Right kidney (tissue), 1 donor: Measurements from ENCODE around the gene WDHD1.
"Not testable (repeated sequence)": the region's sequence is repeated elsewhere in the genome, so short reads cannot be mapped to it uniquely, and the experiment has no call there.

Source experiments
- DNase-seq: peaks from one replicate; pipeline ENCODE4 v3.0.0-alpha.2; 2016

WDHD1 gene

DNA sequence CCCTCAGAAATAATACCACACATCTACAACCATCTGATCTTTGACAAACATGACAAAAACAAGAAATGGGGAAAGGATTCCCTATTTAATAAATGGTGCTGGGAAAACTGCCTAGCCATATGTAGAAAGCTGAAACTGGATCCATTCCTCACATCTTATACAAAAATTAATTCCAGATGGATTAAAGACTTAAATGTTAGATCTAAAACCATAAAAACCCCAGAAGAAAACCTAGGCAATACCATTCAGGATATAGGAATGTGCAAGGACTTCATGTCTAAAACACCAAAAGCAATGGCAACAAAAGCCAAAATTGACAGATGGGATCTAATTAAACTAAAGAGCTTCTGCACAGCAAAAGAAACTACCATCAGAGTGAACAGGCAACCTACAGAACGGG is 74.1 kb downstream of the WDHD1 start:
- not testable (repeated sequence) for DNase-seq

DNA sequence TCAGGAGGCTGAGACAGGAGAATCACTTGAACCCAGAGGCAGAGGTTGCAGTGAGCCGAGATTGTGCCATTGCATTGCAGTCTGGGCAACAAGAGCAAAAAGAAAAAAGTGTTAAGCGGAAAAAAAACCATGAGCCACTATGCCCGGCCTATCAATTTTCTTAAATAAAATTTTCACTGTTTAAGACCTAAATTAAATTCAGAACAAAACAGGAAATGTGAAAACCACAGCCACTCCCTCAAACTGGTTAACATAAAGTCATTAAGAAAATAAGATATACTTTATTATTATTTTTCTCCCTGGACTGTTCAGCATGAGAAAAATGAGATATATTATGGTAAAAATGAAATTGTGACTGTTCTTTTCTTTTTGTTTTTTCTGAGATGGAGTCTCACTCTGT is 79.7 kb downstream of the WDHD1 start:
- no peak for DNase-seq

DNA sequence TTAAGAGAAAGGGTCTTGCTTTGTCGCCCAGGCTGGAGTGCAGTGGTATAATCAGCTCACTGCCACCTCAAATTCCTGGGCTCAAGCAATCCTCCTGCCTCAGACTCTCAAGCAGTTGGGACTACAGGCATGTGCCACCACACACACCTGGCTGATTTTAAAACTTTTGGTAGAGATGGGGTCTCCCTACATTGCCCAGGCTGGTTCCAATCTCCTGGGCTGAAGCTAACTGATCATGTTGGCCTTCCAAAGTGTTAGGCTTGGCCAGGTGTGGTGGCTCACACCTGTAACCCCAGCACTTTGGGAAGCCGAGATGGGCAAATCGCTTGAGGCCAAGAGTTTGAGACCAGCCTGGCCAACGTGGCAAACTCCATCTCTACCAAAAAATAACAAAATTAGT is 80.4 kb downstream of the WDHD1 start:
- DNase-seq: no peak

DNA sequence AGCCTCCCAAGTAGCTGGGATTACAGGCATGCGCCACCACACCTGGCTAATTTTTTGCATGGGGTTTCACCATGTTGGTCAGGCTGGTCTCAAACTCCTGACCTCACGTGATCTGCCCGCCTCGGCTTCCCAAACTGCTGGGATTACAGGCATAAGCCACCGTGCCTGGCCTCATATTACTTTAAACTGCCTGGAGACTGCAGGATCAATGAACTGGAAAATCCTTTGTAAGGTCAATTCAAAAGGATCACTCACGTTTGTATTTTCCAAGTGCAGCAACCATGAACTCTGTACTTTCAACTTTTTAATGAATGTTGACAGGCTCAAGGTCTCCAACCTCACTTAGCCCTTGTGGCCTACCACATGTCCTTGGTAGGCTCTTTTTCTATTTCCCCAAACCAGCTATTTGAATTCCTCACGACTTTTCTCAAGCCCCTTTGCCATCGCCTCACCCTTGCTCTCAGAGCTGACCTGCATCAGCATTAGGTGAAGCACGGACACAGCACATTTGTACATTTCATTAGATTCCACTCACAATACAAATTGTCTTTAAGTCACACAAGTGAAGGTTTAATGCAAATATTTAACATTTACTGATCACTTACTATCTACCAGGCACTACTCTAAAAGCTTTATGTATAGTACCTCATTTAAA is 82.0 kb downstream of the WDHD1 start:
- DNase-seq: no peak

DNA sequence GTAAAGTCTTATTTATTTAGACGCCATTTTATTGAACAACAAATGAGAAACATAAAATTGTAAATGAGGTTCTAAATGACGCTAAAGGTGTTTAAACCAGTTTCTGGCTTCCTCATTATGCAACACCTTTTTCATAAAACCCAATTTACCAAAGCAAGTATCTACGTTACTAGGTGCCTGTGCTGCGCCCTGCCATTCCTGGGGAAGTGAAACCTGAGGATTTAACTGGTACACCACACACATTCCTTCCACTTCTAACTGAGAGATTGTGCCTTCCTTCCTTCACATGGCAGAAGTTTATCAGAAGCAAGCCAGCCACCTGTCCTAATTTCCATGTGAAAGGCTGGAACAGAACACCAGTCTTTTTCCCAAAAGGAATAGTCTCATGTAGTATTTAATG is 84.0 kb downstream of the WDHD1 start:
- DNase-seq: no peak

DNA sequence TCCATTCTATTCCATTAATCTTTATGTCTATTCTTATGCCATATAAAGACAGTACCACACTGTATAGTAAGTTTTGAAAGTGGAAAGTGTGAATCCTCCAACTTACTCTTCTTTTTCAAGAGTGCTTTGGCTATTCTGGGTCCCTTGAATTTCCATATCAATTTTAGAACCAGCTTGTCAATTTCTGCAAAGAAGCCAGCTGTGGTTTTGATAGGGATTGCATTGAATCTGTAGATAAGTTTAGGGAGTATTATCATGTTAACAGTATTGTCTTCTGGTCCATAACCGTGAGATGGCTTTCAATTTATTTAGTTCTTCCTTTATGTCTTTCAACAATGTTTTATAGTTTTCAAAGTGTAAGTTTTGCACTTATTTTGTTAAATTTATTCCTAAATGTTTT is 90.1 kb downstream of the WDHD1 start:
- no peak for DNase-seq

DNA sequence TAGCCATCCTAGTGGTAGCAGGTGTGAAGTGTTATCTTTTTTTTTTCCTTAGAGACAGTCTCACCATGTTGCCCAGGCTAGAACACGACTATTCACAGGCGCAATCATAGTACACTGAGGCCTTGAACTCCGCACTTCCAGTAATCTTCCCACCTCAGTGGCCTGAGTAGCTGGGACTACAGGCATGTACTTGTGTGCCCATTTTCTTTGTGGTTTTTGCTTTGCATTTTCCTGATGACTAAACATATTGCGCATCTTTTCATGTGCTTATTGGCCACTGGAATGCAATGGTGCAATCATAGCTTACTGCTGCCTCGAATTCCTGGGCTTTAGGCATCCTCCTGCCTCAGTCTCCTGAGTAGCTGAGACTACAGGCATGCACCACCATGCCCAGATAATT is 90.9 kb downstream of the WDHD1 start:
- DNase-seq: no peak

DNA sequence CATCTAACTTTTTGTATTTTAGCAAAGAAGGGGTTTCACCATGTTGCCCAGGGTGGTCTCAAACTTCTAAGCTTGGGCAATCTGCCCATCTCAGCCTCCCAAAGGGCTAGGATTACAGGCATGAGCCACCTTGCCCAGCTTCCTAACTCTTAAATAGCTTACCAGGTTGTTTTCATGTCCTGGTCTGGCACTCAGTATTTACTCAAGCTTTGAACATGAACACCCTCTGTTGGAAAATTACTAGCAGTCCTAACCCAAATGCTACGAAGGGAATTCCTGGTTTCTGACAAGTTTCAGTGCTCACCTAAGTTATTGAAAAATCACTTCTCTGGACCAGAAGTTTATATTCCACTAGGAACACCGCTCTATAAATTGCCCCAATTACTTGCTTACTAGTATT is 91.8 kb downstream of the WDHD1 start:
- DNase-seq: no peak

DNA sequence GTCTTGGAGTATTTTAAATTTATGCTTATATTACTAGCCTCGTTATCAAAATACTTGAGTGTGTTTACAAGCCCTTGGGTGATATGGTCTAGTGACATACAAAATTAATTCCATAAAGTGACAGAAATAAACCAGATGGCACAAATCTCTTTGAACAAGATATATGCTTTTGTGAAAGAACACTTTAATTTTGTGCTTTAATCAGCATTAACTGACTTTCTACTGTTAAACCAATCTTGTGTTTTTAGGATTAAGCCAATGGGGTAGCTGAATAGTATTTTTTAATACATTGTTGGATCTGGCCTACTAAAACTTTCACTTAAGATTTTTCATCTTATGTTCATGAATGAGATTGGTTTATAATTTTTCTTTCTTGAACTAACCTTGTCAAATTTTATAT is 93.9 kb downstream of the WDHD1 start:
- DNase-seq: no peak

DNA sequence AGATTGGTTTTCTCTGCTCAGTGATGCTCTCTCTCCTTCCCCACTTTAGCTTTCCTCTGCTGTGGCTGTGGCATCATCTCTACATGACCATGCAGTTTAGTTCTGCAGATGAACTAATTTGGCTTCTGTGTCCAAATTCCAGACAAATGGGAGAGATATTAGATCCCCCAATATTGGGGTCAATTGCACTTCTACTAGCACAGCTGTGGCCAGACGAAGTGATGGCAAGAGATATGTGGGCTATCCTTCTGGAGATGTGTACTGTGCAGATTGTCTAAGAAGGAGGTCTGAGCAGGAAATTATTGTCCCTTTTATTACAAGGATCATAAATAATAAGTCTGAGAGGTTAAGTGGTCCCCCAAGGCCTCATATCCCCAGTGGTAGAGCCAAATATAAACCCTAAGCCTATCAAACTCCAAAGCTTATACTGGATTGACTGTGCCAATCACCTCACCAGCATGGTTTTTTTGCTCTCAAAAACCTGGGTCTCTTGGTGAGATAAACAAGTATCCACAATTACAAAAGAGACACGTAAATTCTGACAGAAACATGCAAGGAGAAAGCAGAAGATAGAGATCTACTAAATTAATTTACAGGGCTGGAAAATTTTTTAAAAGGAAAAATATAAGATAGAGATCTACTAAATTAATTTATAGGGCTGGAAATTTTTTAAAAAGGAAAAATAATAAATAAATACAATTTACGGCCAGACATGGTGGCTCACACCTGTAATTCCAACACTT is 95.1 kb downstream of the WDHD1 start:
- DNase-seq: no peak

DNA sequence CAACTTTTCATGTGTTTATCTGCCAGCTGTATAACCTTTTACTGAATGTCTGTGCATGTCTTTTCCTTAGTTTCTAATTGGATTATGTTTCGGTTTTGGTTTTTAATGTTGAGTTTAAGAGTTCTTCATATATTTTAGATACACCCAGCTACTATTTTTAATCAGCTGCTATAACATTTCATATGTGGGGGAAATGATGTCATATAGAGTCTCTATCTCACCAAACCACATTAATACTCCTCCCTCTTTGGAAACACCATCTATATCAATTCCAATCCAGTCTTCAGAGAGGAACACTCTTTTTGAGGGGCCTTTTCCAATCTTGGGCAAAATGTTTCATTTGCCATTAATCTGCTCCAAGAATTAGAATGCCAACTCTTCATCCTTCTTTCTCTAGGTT is 95.8 kb downstream of the WDHD1 start:
- no peak for DNase-seq

DNA sequence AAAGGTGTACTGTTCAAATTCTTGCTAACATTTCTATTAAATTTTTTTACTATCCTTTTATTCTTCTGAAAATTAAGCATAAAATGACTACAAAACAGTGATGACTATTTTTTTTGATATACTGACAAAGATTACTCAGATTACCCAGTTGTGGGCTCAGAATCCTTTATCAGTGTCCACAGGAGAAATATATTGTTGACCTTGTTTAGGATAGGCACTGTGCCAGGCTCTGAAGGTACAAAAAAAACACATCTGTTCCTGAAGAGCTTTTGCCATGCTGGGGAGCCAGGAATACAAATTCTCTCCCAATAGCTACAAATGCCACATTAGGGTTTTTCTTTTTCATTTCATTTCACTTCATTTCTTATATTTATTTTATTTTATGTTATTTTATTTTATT is 97.3 kb downstream of the WDHD1 start:
- no peak for DNase-seq

DNA sequence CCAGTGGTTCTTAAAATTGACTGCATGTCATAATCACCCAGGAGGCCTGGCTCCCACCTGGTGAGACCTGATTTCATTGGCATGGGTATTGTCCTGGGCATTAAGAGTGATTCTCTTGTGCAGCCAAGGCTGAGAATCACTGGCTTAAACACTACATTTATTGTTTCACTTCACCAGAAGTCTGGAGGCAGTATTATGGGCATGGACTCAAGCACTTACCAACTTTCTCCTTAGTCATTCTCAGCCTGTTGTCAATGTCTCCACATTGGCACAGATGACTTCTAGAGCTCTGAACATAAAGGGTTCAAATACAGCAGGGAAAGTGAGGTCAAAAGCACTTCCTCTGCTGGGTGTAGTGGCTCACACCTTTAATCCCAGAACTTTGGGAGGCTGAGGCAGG is 98.7 kb downstream of the WDHD1 start:
- DNase-seq: no peak

DNA sequence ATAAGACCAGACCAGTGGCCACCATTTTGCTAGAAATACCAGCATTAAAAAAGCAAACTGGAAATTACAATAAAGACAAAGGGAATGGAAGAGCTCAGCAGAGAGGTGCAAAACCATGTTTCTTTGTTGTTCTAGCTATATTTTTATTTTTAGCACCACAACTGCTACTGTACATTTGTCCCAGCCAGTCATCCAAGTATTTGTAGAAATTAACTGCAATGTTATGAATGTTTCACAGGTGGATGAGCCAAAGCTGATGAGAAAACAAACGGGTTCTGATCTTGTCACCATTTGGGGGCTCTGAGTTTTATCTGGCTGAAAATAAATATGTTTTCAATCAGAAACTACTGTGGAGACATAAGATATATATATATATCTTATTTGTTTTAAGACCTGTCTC is 99.3 kb downstream of the WDHD1 start:
- DNase-seq: no peak

DNA sequence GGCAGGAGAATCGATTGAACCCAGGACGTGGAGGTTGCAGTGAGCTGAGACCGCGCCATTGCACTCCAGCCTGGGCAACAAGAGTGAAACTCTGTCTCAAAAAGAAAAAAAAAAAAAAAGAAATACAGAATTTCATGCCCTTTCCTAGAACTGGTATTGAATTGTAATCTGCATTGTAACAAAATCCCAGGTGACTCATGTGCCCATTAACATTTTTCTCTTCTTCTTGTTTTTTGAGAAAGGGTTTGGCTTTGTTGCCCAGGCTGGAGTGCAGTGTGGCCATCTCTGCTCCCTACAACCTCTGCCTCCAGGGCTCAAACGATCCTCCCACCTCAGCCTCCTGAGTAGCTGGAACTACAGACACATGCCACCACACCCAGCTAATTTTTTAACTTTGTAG is 100.3 kb downstream of the WDHD1 start:
- not testable (repeated sequence) for DNase-seq

DNA sequence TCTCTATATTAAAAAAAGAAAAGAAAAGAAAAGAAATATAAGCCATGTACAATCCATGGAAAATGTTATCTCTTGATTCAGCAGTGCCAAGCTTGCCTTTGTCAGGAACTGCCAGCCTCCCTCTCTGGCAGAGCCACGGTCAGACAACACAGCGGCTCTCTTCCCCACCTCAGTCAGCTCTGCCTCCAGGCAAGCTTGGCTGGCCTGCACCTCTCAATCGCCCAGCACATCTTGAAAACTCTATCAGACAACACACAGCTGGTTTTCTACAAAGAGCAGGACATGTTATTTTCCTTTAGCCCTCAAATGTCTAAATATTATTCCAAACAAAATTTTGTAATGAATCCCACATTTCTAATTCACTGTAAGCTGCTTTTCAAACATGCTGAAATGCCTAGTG is 104.3 kb downstream of the WDHD1 start:
- no peak for DNase-seq

DNA sequence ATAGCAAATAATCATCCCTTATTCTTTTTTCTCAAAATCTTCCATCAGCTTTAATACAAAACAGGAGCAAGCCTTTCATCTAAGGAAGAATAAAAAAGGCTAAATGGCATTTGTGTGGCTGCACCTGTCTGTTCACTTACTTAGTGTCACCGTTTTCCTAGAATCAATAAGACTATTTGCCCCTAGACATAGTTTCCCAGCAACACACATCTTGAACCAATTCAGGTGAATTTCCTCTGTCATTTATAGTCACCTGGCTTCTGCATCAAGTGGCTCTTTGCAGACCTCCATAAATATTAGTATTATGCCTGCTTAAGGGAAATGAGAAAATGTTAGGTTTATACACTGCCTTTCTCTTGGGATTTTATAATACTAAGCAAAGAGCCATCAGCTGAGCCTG is 106.8 kb downstream of the WDHD1 start:
- no peak for DNase-seq

DNA sequence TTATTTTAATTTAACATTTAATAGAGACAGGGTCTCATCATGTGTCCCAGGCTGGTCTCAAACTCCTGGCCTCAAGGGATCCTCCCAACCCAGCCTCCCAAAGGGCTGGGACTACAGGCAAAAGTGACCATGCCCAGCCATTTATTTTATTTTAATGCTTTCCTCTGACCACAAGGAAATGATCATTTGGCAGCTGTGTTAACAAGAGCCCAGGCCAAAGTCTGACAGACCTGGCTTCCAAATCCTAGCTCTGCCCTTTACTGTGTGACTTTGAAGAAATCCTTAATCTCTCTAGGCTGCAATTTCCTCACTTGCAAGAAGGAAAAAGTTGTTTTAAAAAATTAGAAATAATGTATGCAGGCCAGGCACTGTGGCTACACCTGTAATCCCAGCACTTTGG is 107.6 kb downstream of the WDHD1 start:
- no peak for DNase-seq

DNA sequence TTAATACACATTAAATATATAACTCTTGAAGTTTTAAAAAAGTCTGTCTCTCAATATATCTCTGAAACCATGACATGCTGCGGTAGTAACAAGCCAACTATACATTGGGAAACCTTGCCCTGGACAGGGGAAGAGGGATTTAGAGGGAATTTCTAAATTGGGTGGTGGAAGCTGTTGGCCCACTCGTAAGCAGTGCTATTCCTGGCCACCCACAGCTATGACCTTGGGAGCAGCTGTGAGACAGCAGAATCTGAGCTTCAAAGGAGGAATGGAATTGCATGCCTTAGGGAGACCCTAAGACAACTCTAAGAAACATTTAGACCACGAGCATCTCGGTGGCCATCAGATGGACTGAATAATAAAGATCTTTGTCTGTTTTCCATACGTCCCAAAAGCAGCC is 108.5 kb downstream of the WDHD1 start:
- no peak for DNase-seq

DNA sequence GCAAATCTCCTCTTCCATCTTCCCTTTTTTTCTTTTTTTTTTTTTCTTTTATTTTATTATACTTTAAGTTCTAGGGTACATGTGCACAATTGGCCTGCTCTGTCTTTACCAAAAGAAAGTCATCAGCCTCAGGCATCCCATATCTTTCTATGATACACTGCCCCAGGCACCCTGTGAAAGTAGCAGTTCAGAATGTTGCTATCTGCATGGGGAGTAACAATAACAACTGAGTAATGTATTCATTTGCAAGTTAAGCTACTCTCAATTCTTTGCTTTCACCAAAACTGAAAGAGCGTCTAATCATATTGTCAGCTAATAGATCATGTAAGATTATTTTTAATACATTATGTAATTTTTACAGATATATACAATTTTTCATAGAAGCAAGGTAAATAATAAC is 110.8 kb downstream of the WDHD1 start:
- no peak for DNase-seq

DNA sequence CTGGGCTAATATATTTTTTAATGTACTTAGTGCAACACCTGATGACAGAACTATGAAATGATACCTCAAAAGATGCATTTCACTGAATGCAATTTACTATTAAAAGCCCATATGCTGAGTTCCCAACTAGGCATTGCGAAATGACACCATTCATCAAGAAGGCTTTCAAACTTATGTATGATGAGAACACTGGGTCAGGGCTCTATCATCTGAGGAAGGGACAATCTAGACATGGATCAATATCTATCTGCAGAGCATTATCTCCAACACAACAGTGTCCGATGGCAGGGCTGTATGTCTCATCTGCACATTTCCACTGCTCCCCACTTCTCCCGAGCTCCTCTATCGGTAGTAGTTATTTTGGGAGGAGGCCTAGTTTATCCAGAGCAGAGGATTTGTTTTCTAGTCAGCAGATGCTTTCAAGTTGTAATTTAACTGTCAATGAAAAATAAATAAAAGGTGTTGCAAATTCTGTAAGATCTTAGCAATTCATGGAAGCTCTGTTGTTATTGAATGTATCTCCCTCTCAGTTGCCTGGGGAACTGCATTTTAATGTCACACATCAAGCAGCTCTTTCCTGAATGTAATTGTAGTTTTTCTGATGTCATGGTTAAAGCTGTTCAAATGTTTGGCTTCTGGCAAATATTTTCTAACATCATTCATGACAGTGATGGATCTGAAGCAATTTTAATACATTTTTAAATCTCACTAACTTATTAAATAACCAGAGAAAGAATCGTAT is 116.9 kb downstream of the WDHD1 start:
- no peak for DNase-seq

DNA sequence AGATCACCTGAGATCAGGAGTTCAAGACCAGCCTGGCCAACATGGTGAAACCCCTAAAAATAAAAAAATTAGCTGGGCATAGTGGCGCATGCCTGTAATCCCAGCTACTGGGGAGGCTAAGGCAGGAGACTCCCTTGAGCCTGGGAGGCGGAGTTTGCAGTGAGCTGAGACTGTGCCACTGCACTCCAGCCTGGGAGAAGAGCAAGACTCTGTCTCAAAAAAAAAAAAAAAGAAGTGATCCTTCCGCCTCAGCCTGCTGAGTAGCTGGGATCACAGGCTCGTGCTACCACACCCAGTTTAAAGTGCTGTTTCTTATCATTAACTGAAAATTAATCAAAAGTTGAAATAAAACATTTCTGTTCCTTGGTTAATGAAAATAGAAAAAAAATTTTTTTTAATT is 117.9 kb downstream of the WDHD1 start:
- not testable (repeated sequence) for DNase-seq

DNA sequence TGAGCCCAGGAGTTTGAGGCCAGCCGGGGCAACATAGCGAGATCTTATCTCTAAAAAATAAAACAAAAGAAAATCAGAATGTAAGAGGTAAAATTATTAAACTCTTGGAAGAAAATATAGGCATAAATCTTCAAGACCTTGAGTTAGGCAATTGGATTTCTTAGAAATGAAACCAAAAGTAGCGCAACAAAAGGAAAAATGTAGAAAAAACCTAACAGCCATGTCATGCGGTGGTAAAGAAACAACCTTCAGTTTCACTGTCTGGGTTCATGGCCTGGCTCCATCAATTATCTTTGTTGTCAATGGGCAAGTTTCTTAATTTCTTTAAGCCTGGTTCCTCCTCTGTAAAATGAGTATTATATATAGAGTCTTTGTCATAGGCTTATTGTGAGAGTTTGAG is 118.7 kb downstream of the WDHD1 start:
- no peak for DNase-seq

DNA sequence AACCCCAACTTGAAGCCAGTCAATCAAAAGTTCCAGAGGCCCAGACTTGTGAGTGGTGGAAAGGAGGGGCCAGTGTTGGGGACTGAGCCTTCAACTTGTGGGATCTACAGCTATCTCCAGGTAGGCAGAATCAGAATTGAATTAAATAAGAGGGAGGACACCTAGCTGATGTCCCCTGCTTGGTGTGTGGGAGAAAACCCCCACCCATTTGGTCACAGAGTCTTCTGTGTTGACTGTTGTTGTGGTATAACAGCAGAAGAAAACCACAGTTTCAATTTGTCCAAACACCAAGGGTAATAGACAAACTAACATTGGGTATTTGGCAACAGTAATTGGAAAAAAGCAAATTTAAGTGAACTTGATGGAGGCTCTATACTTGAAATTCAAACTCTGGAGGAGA is 120.8 kb downstream of the WDHD1 start:
- no peak for DNase-seq
